Stimulated activated CD4-positive, alpha-beta T cell treated with anti-CD3 and anti-CD28 coated beads, Interleukin-12 subunit alpha, Interleukin-12 subunit beta, amount 100 ng/mL, for 24 hours (primary cell): ENCODE results near the gene CDC20B.
"Not testable (repeated sequence)": the region's sequence is repeated elsewhere in the genome, so short reads cannot be mapped to it uniquely, and the experiment has no call there.

Source experiments
- DNase-seq, 2 experiments: peaks; one replicate each; pipeline ENCODE4 v3.0.0-alpha.2; 2020; ENCODE audit warnings: low read depth in 2 of 2

The CDC20B gene

GRCh38 chr5:55104036-55104772, 68.8 kb downstream of the CDC20B start:
- DNase-seq, result no peak

DNA sequence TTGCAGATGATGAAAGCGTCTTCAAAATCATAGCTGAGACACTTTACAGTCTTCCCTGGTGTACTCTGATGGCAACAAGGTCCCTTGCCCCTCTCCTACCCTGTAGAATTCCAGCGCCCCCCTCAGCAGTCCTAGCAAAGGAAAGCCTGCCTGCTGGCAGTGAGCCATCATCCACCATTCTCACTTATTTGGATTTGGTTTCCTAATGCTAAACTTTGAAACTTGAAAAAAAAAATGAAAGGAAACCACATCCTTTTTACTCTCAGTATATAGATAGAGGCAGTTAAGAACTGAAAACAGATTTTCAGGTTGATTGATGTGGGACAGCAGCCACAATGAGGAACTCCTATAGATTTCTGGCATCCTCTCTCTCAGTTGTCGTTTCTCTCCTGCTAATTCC, 70.6 kb downstream of the CDC20B start, which contains the start of gene GZMA:
Gene GZMA (plus strand): TSS at position 299 of the 400 bp plus-strand sequence. CDS start 37 bp downstream, at position 336.
- no peak for DNase-seq

GRCh38 chr5:55101556-55102276, 71.3 kb downstream of the CDC20B start:
- DNase-seq, result no peak

DNA sequence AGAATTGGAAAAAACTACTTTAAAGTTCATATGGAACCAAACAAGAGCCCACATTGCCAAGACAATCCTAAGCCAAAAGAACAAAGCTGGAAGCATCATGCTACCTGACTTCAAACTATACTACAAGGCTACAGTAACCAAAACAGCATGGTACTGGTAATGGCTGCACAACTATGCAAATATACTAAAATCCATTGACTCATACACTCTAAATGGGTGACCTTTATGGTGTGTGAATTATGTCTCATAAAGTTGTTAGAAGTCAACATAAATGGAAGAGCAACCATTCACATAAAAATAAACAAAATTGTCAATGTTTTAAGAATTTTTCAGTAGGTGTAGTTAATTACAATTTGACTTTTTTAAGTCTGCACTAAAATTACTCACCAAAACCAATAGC, 71.8 kb downstream of the CDC20B start:
- DNase-seq, result not testable (repeated sequence)

- DNase-seq, result no peak
Measured at GRCh38 chr5:55096861-55097260, 76.1 kb downstream of the CDC20B start.

- DNase-seq, result no peak
Measured at GRCh38 chr5:55096182-55096581, 76.8 kb downstream of the CDC20B start.

DNA sequence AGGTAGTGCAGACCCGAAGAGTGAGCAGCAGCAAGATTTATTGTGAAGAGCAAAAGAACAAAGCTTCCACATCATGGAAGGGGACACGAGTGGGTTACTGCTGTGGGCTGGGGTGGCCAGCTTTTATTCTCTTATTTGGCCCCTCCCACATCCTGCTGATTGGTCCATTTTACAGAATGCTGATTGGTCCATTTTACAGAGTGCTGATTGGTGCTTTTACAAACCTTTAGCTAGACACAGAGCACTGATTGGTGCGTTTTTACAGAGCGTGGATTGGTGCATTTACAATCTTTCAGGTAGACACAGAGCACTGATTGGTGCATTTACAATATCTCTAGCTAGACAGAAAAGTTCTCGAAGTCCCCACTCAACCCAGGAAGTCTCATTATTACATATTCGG, 82.0 kb downstream of the CDC20B start:
- not testable (repeated sequence) for DNase-seq

GRCh38 chr5:55089301-55089700, 83.7 kb downstream of the CDC20B start:
- DNase-seq, result not testable (repeated sequence)

- no peak for DNase-seq
Measured at GRCh38 chr5:55081541-55081940, 91.4 kb downstream of the CDC20B start.

DNA sequence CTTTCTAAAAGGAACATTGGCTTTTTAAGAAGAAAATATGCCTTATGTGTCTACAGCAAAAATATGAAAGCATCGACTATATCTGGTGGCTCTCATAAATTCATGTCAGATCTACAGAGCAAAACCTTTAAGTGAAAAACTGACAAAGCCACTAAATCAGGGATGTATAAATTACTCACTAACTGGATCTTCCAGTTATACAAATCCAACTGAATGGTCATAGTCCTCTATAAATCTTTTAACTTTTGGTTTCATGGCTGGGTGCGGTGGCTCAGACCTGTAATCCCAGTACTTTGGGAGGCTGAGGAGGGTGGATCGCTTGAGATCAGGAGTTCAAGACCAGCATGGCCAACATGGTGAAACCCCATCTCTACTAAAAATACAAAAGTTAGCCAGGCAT, 99.8 kb downstream of the CDC20B start:
- DNase-seq, result no peak

DNA sequence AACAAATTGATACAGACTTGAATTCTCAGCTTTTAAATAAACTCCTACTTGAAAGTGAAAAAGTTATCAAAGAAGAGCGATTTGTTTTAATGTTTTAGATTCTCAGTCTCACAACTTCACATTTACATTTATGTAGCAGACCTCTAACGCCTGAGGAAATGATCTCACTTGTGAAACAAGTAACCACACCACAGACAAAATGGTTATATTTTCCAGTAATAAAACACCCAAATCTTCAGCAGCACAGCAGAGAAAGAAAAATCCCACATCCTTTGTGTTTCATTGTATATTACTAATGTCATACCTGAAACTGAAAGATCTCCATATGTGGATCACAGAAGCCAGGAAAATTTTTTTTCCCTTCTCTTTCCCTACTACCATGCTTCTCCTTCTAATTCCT, 100.3 kb downstream of the CDC20B start:
- no peak for DNase-seq

DNA sequence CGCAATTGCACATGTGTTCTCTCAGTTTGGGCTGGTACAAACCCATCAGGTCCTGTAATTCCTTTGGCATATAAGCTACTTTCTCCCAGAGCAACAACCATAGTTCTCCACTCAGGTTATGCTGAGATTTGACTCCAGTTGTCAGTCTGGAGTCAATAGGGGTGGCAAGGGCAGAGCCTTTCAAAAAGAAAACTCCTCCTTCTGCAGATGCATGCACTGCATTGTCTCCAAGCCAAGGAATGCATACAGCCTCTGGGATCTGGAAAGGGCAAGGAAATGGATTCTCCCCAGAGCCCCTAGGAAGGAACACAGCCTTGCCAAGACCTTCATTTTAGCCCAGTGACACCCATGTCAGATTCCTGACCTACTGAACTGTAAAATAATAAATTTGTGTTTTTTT, 101.6 kb downstream of the CDC20B start:
- DNase-seq, result no peak

- no peak for DNase-seq
Measured at GRCh38 chr5:55070968-55071367, 102.0 kb downstream of the CDC20B start.

GRCh38 chr5:55066277-55066676, 106.7 kb downstream of the CDC20B start:
- no peak for DNase-seq

DNA sequence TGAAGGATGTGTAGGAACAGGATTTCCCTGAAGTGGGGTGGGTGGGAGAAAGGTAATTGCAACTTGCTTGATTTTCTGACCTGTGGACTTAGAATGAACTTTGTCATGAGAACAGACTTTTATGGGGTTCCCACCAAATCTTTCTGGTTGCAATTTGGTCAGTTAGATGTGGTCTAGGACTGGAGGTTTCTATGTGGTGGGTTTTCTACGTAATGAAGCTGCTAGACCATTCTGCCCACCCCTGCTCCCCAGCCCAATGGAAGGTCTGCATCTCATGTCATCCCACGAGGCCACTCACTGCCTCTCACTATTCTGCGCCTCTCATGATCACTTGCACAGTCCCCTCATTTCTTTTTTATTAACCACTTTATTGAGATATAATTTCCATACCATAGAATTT, 108.5 kb downstream of the CDC20B start:
- DNase-seq, result no peak

DNA sequence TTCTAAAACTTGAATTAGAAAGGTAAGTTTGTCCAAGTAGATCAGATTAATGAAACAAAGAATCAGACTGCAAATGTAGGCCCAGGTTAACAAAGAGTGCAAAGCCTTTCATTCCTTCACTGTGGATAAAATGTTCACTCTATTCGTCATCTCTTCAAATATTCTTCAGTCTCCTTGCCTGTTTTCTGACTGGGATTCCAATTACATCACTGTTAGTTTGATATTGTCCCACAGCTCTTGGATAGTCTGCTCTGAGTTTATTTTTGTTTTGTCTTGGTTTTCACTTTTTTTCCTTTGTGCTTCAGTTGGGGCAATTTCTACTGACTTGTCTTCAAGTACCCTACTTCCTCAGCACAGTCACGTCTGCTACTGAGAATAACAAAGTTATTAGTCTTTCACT, 109.1 kb downstream of the CDC20B start:
- no peak for DNase-seq

GRCh38 chr5:55063220-55063863, 109.6 kb downstream of the CDC20B start:
- no peak for DNase-seq
